Right renal pelvis (tissue), 4 donors: Measurements from ENCODE around the gene HAUS6. TPM values are rescaled to one million over a fixed set of nuclear protein-coding genes. Genes with fewer than 3 reads are reported as not detected.
"Not testable (repeated sequence)": the region's sequence is repeated elsewhere in the genome, so short reads cannot be mapped to it uniquely, and the experiment has no call there.

Experiments
- DNase-seq, 4 donors: peaks; one replicate each; pipeline ENCODE4 v3.0.0-alpha.2; 2013; ENCODE audit warnings: low read depth in 4 of 4, low spot score in 3 of 4, missing footprints in 1 of 4
- polyA plus RNA-seq, 4 donors: library from polyadenylated mRNA; unstranded; fragments of 120-200 nt; gene quantifications; one replicate each; pipeline ENCODE4 v1.2.1, GENCODE V29; 2013; ENCODE audit not compliant: insufficient read length in 4 of 4

HAUS6 gene
- polyA plus RNA-seq, 4 donors = 17.3 to 23.3 (median 21.1) TPM

- peak; percentile 91 to 95 (median 93) for DNase-seq
These were observed 53.5 kb downstream of the HAUS6 start, which contains the start of gene RRAGA for GRCh38 chr9:19048966-19049916. RRAGA (plus strand) TSS chr9:19049427; CDS start chr9:19049660, 233 bp downstream.

- no peak for DNase-seq
These were observed 66.1 kb downstream of the HAUS6 start for GRCh38 chr9:19036611-19037010.

GRCh38 chr9:19033015-19033414 lies 69.7 kb downstream of the HAUS6 start, which contains the start of gene SAXO1:
SAXO1 (minus strand) TSS chr9:19033209; CDS start chr9:19032908, 301 bp downstream.
- no peak for DNase-seq

- no peak for DNase-seq
These were observed 70.3 kb downstream of the HAUS6 start for GRCh38 chr9:19032406-19032805.

- no peak for DNase-seq
These were observed 71.8 kb downstream of the HAUS6 start for GRCh38 chr9:19030899-19031298.

GRCh38 chr9:19028835-19029451 lies 73.8 kb downstream of the HAUS6 start:
- DNase-seq = peak in 3 of 4 donors; percentile 63 to 69 (median 68)

GRCh38 chr9:19027825-19028224 lies 74.9 kb downstream of the HAUS6 start:
- no peak for DNase-seq

- no peak for DNase-seq
These were observed 76.3 kb downstream of the HAUS6 start for GRCh38 chr9:19026375-19026774.

- no peak for DNase-seq
These were observed 79.6 kb downstream of the HAUS6 start for GRCh38 chr9:19023078-19023477.

GRCh38 chr9:19022206-19022605 lies 80.5 kb downstream of the HAUS6 start:
- no peak for DNase-seq

GRCh38 chr9:19021649-19022048 lies 81.1 kb downstream of the HAUS6 start:
- DNase-seq = not testable (repeated sequence)

- no peak for DNase-seq
These were observed 81.7 kb downstream of the HAUS6 start for GRCh38 chr9:19020886-19021455.

GRCh38 chr9:19018201-19018600 lies 84.5 kb downstream of the HAUS6 start:
- DNase-seq = no peak

- no peak for DNase-seq
These were observed 93.2 kb downstream of the HAUS6 start for GRCh38 chr9:19009391-19009965.

Other genes with a start within 250 kb of the HAUS6 start
- under 1 TPM; 0.17 to 0.26 (median 0.24) TPM for gene SAXO1, start 69.7 kb downstream of the HAUS6 start, polyA plus RNA-seq
- 100 to 1,000 TPM; 111 to 131 (median 115) TPM for gene RRAGA, start 53.5 kb downstream of the HAUS6 start, polyA plus RNA-seq
- 100 to 1,000 TPM in 2 of 4 donors, 10 to 100 TPM in 2; 97.9 to 114 (median 101) TPM for gene PLIN2, start 24.6 kb upstream of the HAUS6 start, polyA plus RNA-seq
- gene DENND4C, start 127.8 kb upstream of the HAUS6 start, polyA plus RNA-seq = 10 to 100 TPM; 40.4 to 51.0 (median 47.9) TPM